Smooth muscle cell (in vitro differentiated cells): ENCODE data around the gene KDM4D. TPM values are rescaled to one million over a fixed set of nuclear protein-coding genes. Genes with fewer than 3 reads are reported as not detected.

Source experiments
- DNase-seq: peaks from one replicate; lab custom pipeline; 2025; ENCODE audit not compliant: unreplicated experiment; lab: John Stamatoyannopoulos, UW
- H2AFZ ChIP-seq: fragments of 200-600 bp; sonication (generic); 2 replicates; pipeline ENCODE4 v1.6.0; 2016; ENCODE audit warnings: antibody characterized with exemption, low read depth, mild to moderate bottlenecking
- H3F3A ChIP-seq: fragments of 200-600 bp; sonication (generic); 2 replicates; pipeline ENCODE4 v1.6.0; 2017; ENCODE audit warnings: antibody characterized with exemption, low read depth
- H3K27ac ChIP-seq: fragments of 200-600 bp; sonication (generic); 2 replicates; pipeline ENCODE4 v1.5.1; 2016; ENCODE audit warnings: low read depth, mild to moderate bottlenecking
- H3K27me3 ChIP-seq: fragments of 200-600 bp; sonication (generic); 2 replicates; pipeline ENCODE4 v1.6.1; 2016; ENCODE audit warnings: low read depth, mild to moderate bottlenecking
- H3K36me3 ChIP-seq: fragments of 200-600 bp; sonication (generic); 2 replicates; pipeline ENCODE4 v1.5.1; 2016; ENCODE audit warnings: low read depth
- H3K4me1 ChIP-seq: fragments of 200-600 bp; sonication (generic); 2 replicates; pipeline ENCODE4 v1.5.1; 2016; ENCODE audit warnings: low read depth
- H3K4me2 ChIP-seq: fragments of 200-600 bp; sonication (generic); 2 replicates; pipeline ENCODE4 v1.6.0; 2016; ENCODE audit warnings: mild to moderate bottlenecking
- H3K4me3 ChIP-seq: fragments of 200-600 bp; sonication (generic); 2 replicates; pipeline ENCODE4 v1.5.1; 2016; ENCODE audit warnings: mild to moderate bottlenecking
- H3K79me2 ChIP-seq: fragments of 200-600 bp; sonication (generic); 2 replicates; pipeline ENCODE4 v1.6.0; 2016; ENCODE audit warnings: low read depth, mild to moderate bottlenecking
- H3K9ac ChIP-seq: fragments of 200-600 bp; sonication (generic); 2 replicates; pipeline ENCODE4 v1.6.0; 2016; ENCODE audit warnings: low read depth
- H3K9me3 ChIP-seq: fragments of 200-600 bp; sonication (generic); replicated peaks from 2 replicates; pipeline ENCODE4 v1.5.1; 2016; ENCODE audit warnings: low read depth
- H4K20me1 ChIP-seq: fragments of 200-600 bp; sonication (generic); 2 replicates; pipeline ENCODE4 v1.6.0; 2016; ENCODE audit warnings: low read depth
- CTCF ChIP-seq: fragments of 200-600 bp; sonication (generic); IDR thresholded peaks from 2 replicates; pipeline ENCODE4 v1.5.1; 2017; ENCODE audit warnings: borderline replicate concordance, mild to moderate bottlenecking, antibody characterized with exemption; ENCODE audit not compliant: insufficient read depth, poor library complexity, severe bottlenecking
- WGBS: methylation state at CpG from one replicate; pipeline ENCODE4 v1.1.7; 2016; ENCODE audit warnings: low lambda C conversion rate; 5-methylcytosine and 5-hydroxymethylcytosine counted together
- polyA plus RNA-seq: library from polyadenylated mRNA; unstranded; fragments of >200 nt; fragmentation: Nextera tagmentation; extraction: Ambion mirVana; gene quantifications from 2 replicates; pipeline ENCODE4 v1.2.1, GENCODE V29; 2016
- total RNA-seq: library from RNA; depleted of rRNA; stranded (reverse); fragments of >200 nt; gene quantifications from 2 replicates; pipeline ENCODE4 v1.2.3, GENCODE V29; 2014

KDM4D gene
- total and polyA plus RNA-seq, 2 experiments from 2014 or later: 0.63 to 1.4 TPM

GRCh38 chr11:94958121-94958696 lies 15.3 kb upstream of the KDM4D start:
- TF ChIP-seq CTCF: no peak
- Histone ChIP-seq H2AFZ (no peak overlapping the region), H3K4me1 (no peaks in the 10 kb centered on the region), H3K36me3 (peaks cover 8% of the 10 kb centered on the region), H3K9ac (no peak overlapping the region), H3K27ac (peak overlapping the region; percentile 65), H4K20me1 (no peaks in the 10 kb centered on the region), H3K79me2 (no peaks in the 10 kb centered on the region), H3K27me3 (no peaks in the 10 kb centered on the region), H3K4me3 (no peak overlapping the region), H3F3A (peaks cover 13% of the 10 kb centered on the region), H3K9me3 (no peaks in the 10 kb centered on the region), H3K4me2 (no peak overlapping the region)
- 48% methylated on average over 2 of the region's 2 CpGs for WGBS
- no peak for DNase-seq

GRCh38 chr11:94959179-94959578 lies 14.3 kb upstream of the KDM4D start:
- H3K79me2 ChIP-seq: no peaks in the 10 kb centered on the region
- H3K4me2 ChIP-seq: no peak overlapping the region
- TF ChIP-seq CTCF: no peak
- no peak overlapping the region for H3K4me3 ChIP-seq
- no peaks in the 10 kb centered on the region for H3K27me3 ChIP-seq
- no peak overlapping the region for H3K27ac ChIP-seq
- no peak overlapping the region for H3K9ac ChIP-seq
- no peak overlapping the region for H2AFZ ChIP-seq
- H3K9me3 ChIP-seq: no peaks in the 10 kb centered on the region
- peaks cover 17% of the 10 kb centered on the region for H3K36me3 ChIP-seq
- H4K20me1 ChIP-seq: no peaks in the 10 kb centered on the region
- 98% methylated on average over 2 of the region's 2 CpGs for WGBS
- no peaks in the 10 kb centered on the region for H3K4me1 ChIP-seq
- DNase-seq: no peak
- peaks cover 16% of the 10 kb centered on the region for H3F3A ChIP-seq

GRCh38 chr11:94960488-94960887 lies 13.0 kb upstream of the KDM4D start:
- Histone ChIP-seq H3K4me1 (no peaks in the 10 kb centered on the region), H3K27me3 (no peaks in the 10 kb centered on the region), H3K4me3 (no peak overlapping the region), H3K4me2 (no peak overlapping the region), H2AFZ (no peak overlapping the region), H3K79me2 (no peaks in the 10 kb centered on the region), H4K20me1 (no peaks in the 10 kb centered on the region), H3K36me3 (peaks cover 29% of the 10 kb centered on the region), H3K9me3 (no peaks in the 10 kb centered on the region), H3F3A (peaks cover 16% of the 10 kb centered on the region), H3K27ac (peak overlapping the region; percentile 34), H3K9ac (no peak overlapping the region)
- 87% methylated on average over 2 of the region's 2 CpGs for WGBS
- DNase-seq: no peak
- no peak for TF ChIP-seq CTCF

GRCh38 chr11:94961255-94961654 lies 12.3 kb upstream of the KDM4D start:
- no peak overlapping the region for H2AFZ ChIP-seq
- H3K4me2 ChIP-seq: no peak overlapping the region
- no peak overlapping the region for H3K4me3 ChIP-seq
- no peak for TF ChIP-seq CTCF
- no peaks in the 10 kb centered on the region for H3K4me1 ChIP-seq
- WGBS: 93% methylated on average over 1 of the region's 1 CpG
- H3K79me2 ChIP-seq: no peaks in the 10 kb centered on the region
- H3K36me3 ChIP-seq: peaks cover 36% of the 10 kb centered on the region
- H3K27me3 ChIP-seq: no peaks in the 10 kb centered on the region
- H3K27ac ChIP-seq: no peak overlapping the region
- peaks cover 16% of the 10 kb centered on the region for H3F3A ChIP-seq
- no peak for DNase-seq
- H3K9me3 ChIP-seq: no peaks in the 10 kb centered on the region
- H3K9ac ChIP-seq: no peak overlapping the region
- no peaks in the 10 kb centered on the region for H4K20me1 ChIP-seq
